H9 (cell line): ENCODE data around the gene KIR3DL1. TPM values are rescaled to one million over a fixed set of nuclear protein-coding genes. Genes with fewer than 3 reads are reported as not detected.

Experiments
- DNase-seq: peaks from one replicate; pipeline ENCODE4 v3.0.0-alpha.2; 2017
- H2AFZ ChIP-seq: one replicate; pipeline ENCODE4 v1.6.1; 2013; ENCODE audit warnings: mild to moderate bottlenecking, low read length, control low read depth, moderate library complexity
- H2AK5ac ChIP-seq: 2 replicates; pipeline ENCODE4 v1.6.1; 2013; ENCODE audit warnings: low read length, control low read depth, mixed read lengths; ENCODE audit not compliant: insufficient read length
- H2BK120ac ChIP-seq: one replicate; pipeline ENCODE4 v1.6.1; 2013; ENCODE audit warnings: low read depth, mild to moderate bottlenecking, low read length, control low read depth, inconsistent platforms; ENCODE audit not compliant: poor library complexity, severe bottlenecking
- H2BK12ac ChIP-seq: 2 replicates; pipeline ENCODE4 v1.6.1; 2013; ENCODE audit warnings: low read length, control low read depth, mixed read lengths, low read depth; ENCODE audit not compliant: insufficient read length
- H2BK15ac ChIP-seq: 2 replicates; pipeline ENCODE4 v1.6.1; 2013; ENCODE audit warnings: low read depth, low read length, control low read depth
- H2BK20ac ChIP-seq: one replicate; pipeline ENCODE4 v1.6.1; 2013; ENCODE audit warnings: low read depth, mild to moderate bottlenecking, low read length, control low read depth, inconsistent platforms; ENCODE audit not compliant: poor library complexity, severe bottlenecking
- H2BK5ac ChIP-seq: 2 replicates; pipeline ENCODE4 v1.6.1; 2013; ENCODE audit warnings: low read length, control low read depth, mixed read lengths; ENCODE audit not compliant: insufficient read length
- H3K14ac ChIP-seq: 2 replicates; pipeline ENCODE4 v1.6.1; 2013; ENCODE audit warnings: low read length, control low read depth; ENCODE audit not compliant: insufficient read depth
- H3K18ac ChIP-seq: 2 replicates; pipeline ENCODE4 v1.6.1; 2013; ENCODE audit warnings: low read depth, mild to moderate bottlenecking, mixed read lengths, low read length, control low read depth; ENCODE audit not compliant: insufficient read length
- H3K23ac ChIP-seq: 2 replicates; pipeline ENCODE4 v1.6.1; 2013; ENCODE audit warnings: low read length, control low read depth, mixed read lengths, low read depth; ENCODE audit not compliant: insufficient read length
- H3K23me2 ChIP-seq: 2 replicates; pipeline ENCODE4 v1.6.1; 2013; ENCODE audit warnings: low read depth, mild to moderate bottlenecking, mixed read lengths, low read length, control low read depth; ENCODE audit not compliant: insufficient read length, poor library complexity, severe bottlenecking
- H3K27ac ChIP-seq: 2 replicates; pipeline ENCODE4 v1.5.1; 2013; ENCODE audit warnings: low read length, control low read depth, mixed read lengths, low read depth; ENCODE audit not compliant: insufficient read length
- H3K27me3 ChIP-seq: 2 replicates; pipeline ENCODE4 v1.6.1; 2013; ENCODE audit warnings: low read length, control low read depth, inconsistent platforms; ENCODE audit not compliant: insufficient read depth
- H3K4ac ChIP-seq: 2 replicates; pipeline ENCODE4 v1.6.1; 2013; ENCODE audit warnings: low read depth, mild to moderate bottlenecking, control low read depth, inconsistent platforms, low read length, moderate library complexity
- H3K4me1 ChIP-seq: 2 replicates; pipeline ENCODE4 v1.6.1; 2013; ENCODE audit warnings: low read length, control low read depth, inconsistent platforms; ENCODE audit not compliant: insufficient read depth
- H3K4me2 ChIP-seq: 2 replicates; pipeline ENCODE4 v1.6.1; 2013; ENCODE audit warnings: low read length, control low read depth, mixed read lengths; ENCODE audit not compliant: insufficient read length, insufficient read depth
- H3K56ac ChIP-seq: 2 replicates; pipeline ENCODE4 v1.6.1; 2013; ENCODE audit warnings: low read depth, mild to moderate bottlenecking, mixed read lengths, low read length, control low read depth; ENCODE audit not compliant: insufficient read length
- H3K79me1 ChIP-seq: 2 replicates; pipeline ENCODE4 v1.6.1; 2013; ENCODE audit warnings: low read depth, mild to moderate bottlenecking, moderate library complexity, low read length, control low read depth, inconsistent platforms; ENCODE audit not compliant: insufficient read depth, poor library complexity, severe bottlenecking
- H3K79me2 ChIP-seq: 2 replicates; pipeline ENCODE4 v1.6.1; 2013; ENCODE audit warnings: low read length, control low read depth, inconsistent platforms; ENCODE audit not compliant: insufficient read depth
- H3K9ac ChIP-seq: 2 replicates; pipeline ENCODE4 v1.6.1; 2013; ENCODE audit warnings: low read length, control low read depth, mixed read lengths; ENCODE audit not compliant: insufficient read length; ENCODE audit errors: extremely low read depth
- H3K9me3 ChIP-seq: one replicate; pipeline ENCODE4 v1.6.1; 2013; ENCODE audit warnings: low read depth, low read length, inconsistent platforms; ENCODE audit not compliant: control insufficient read depth
- H3T11ph ChIP-seq: one replicate; pipeline ENCODE4 v1.6.1; 2013; ENCODE audit warnings: mild to moderate bottlenecking, low read length, control low read depth, inconsistent platforms
- H4K20me1 ChIP-seq: one replicate; pipeline ENCODE4 v1.6.1; 2013; ENCODE audit not compliant: control insufficient read depth, insufficient read length, insufficient read depth
- H4K5ac ChIP-seq: 2 replicates; pipeline ENCODE4 v1.6.1; 2013; ENCODE audit warnings: low read depth, mild to moderate bottlenecking, mixed read lengths, low read length, control low read depth; ENCODE audit not compliant: insufficient read length
- H4K8ac ChIP-seq: replicated peaks from 2 replicates; pipeline ENCODE4 v1.6.1; 2013; ENCODE audit warnings: low read length, control low read depth, mixed read lengths, low read depth; ENCODE audit not compliant: insufficient read length
- H4K91ac ChIP-seq: 2 replicates; pipeline ENCODE4 v1.6.1; 2013; ENCODE audit warnings: low read depth, mild to moderate bottlenecking, moderate library complexity, mixed read lengths, low read length, control low read depth; ENCODE audit not compliant: insufficient read length
- H3K27ac Mint-ChIP-seq, 3 experiments: 2 replicates in 2 of 3; 3 replicates in 1 of 3; pipeline ENCODE4 v1.8.0; 2020 to 2021; ENCODE audit warnings: mixed read lengths in 3 of 3, mild to moderate bottlenecking in 1 of 3, moderate library complexity in 1 of 3
- H3K27me3 Mint-ChIP-seq: 2 replicates; pipeline ENCODE4 v1.8.0; 2021; ENCODE audit warnings: low read depth, mild to moderate bottlenecking, moderate library complexity, mixed read lengths
- H3K36me3 Mint-ChIP-seq, 3 experiments: 2 replicates in 2 of 3; 3 replicates in 1 of 3; pipeline ENCODE4 v1.8.0; 2020 to 2021; ENCODE audit warnings: low read depth in 3 of 3, mixed read lengths in 3 of 3; ENCODE audit not compliant: insufficient read depth in 1 of 3
- H3K4me1 Mint-ChIP-seq, 2 experiments: 2 replicates each; pipeline ENCODE4 v1.8.0; 2020; ENCODE audit warnings: mixed read lengths in 2 of 2
- H3K4me3 Mint-ChIP-seq, 2 experiments: 2 replicates in 1 of 2; 3 replicates in 1 of 2; pipeline ENCODE4 v1.8.0; 2020 to 2021; ENCODE audit warnings: mild to moderate bottlenecking in 2 of 2, mixed read lengths in 2 of 2, moderate library complexity in 1 of 2
- H3K9me3 Mint-ChIP-seq, 2 experiments: 2 replicates in 1 of 2; 3 replicates in 1 of 2; pipeline ENCODE4 v1.8.0; 2020; ENCODE audit warnings: mild to moderate bottlenecking in 2 of 2, mixed read lengths in 2 of 2, moderate library complexity in 1 of 2
- WGBS: extraction: QIAGEN DNeasy Blood & Tissue Kit; methylation state at CpG from one replicate; pipeline ENCODE4 v1.1.7; 2013; ENCODE audit warnings: missing lambda C conversion rate, low lambda C conversion rate, mixed read lengths; ENCODE audit not compliant: insufficient read length; ENCODE audit errors: extremely low coverage; 5-methylcytosine and 5-hydroxymethylcytosine counted together
- total RNA-seq: library from RNA; stranded (reverse); gene quantifications from 2 replicates; pipeline ENCODE4 v1.2.1, GENCODE V29; 2021
- TF ChIP-seq, protein P1 (sequence below): fragments of 200-600 bp; sonication (generic); conservative IDR thresholded peaks from 3 replicates; pipeline ENCODE4 v1.8.0; 2021; ENCODE audit warnings: antibody characterized with exemption, mild to moderate bottlenecking

KIR3DL1 gene
- total RNA-seq, 1 experiment from 2014 or later, result not detected

DNA sequence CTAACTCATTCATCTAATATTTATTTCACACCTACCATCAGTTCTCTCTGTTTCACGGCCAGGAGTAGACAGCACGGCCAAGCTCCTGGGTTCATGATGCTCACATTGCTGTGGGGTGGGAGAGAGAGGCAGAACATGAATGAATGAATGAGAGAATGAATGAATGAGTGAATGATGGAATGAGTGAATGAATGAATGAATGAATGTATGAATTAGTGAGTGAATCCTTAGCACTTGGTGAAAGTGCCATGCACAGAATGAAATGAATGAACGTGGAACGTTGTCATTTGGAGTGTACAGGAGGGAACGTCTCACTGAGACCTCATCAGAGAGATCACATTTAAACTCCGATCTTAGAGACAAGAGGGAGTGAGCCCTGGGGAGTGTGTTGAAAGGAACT lies 24.8 kb upstream of the KIR3DL1 start:
- Histone ChIP-seq H3K14ac (no peak overlapping the region), H3K4me2 (no peak overlapping the region), H2AFZ (no peak overlapping the region), H4K5ac (no peak overlapping the region), H2AK5ac (no peak overlapping the region), H3K27me3 (no peaks in the 10 kb centered on the region), H3K9ac (no peak overlapping the region), H2BK5ac (no peak overlapping the region), H4K91ac (no peak overlapping the region), H3K9me3 (peaks cover 78% of the 10 kb centered on the region), H3T11ph (no peak overlapping the region), H3K23me2 (no peaks in the 10 kb centered on the region), H3K27ac (no peak overlapping the region), H3K56ac (no peak overlapping the region), H3K4ac (no peak overlapping the region), H3K18ac (no peak overlapping the region), H3K23ac (no peak overlapping the region), H3K79me2 (no peaks in the 10 kb centered on the region), H3K4me1 (no peaks in the 10 kb centered on the region), H4K20me1 (no peaks in the 10 kb centered on the region), H2BK12ac (no peak overlapping the region), H4K8ac (no peak overlapping the region), H2BK120ac (no peak overlapping the region), H2BK15ac (no peak overlapping the region), H2BK20ac (no peak overlapping the region), H3K79me1 (no peaks in the 10 kb centered on the region)
- peaks cover 6% of the 10 kb centered on the region for H3K27me3 Mint-ChIP-seq
- no peak overlapping the region for H3K4me3 Mint-ChIP-seq
- peaks cover 0 to 37% (median 7%) of the 10 kb centered on the region in 3 experiments; a peak in 6 of 7 replicates for H3K36me3 Mint-ChIP-seq
- H3K27ac Mint-ChIP-seq, result no peak overlapping the region
- no CpG with 5 or more reads among the region's 6 CpGs for WGBS
- H3K9me3 Mint-ChIP-seq, result peaks cover 38 to 54% of the 10 kb centered on the region in 2 experiments
- TF ChIP-seq, protein P1, sequence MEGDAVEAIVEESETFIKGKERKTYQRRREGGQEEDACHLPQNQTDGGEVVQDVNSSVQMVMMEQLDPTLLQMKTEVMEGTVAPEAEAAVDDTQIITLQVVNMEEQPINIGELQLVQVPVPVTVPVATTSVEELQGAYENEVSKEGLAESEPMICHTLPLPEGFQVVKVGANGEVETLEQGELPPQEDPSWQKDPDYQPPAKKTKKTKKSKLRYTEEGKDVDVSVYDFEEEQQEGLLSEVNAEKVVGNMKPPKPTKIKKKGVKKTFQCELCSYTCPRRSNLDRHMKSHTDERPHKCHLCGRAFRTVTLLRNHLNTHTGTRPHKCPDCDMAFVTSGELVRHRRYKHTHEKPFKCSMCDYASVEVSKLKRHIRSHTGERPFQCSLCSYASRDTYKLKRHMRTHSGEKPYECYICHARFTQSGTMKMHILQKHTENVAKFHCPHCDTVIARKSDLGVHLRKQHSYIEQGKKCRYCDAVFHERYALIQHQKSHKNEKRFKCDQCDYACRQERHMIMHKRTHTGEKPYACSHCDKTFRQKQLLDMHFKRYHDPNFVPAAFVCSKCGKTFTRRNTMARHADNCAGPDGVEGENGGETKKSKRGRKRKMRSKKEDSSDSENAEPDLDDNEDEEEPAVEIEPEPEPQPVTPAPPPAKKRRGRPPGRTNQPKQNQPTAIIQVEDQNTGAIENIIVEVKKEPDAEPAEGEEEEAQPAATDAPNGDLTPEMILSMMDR, result no peak
- no peak for DNase-seq
- H3K4me1 Mint-ChIP-seq, result no peaks in the 10 kb centered on the region
